ENCODE measurements around the gene STXBP4.

STXBP4 gene

DNA sequence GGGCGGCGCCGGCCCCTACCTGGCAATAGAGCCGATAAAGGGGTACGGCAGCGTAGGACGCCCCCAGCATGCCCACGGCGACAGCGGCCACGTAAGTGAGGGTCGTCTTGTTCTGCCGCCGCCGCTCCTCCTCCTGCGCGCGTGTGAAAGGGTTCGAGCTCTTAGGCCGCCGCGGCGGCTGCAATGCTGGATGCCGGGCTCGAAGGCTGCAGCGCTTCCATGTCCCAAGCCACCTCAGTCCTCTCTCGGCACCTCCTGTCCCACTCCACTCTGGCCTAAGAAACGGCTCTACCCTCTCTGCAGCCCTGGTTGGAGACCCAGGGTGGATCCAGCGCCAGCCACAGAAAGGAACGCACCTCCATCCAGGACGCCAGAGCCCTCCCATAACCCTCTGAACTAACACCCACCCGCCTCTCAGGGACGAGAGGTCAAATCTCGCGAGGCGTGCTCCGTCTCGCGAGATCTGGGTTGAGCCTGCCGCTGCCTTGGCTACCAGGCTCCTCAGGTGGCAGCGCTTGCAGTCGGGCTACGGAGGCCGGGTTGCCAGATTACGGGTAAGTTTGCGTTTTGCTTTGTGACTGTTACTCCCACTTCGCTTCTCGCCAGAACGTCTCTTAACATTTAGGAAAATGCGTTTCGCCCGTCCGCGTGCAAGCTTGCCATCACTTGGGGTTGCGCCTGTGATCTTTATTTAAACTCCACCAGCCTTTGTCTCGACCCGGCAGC is at the start of gene STXBP4, which contains the start of gene COX11:
Gene STXBP4 (plus strand): TSS at position 504 of the 726 bp plus-strand sequence. CDS start 17,455 bp downstream, outside the sequence.
Gene COX11 (minus strand): TSS at position 393 of the 726 bp plus-strand sequence. CDS start 8 bp downstream, at position 385.
- DNase-seq, result peak; percentile 89

GRCh38 chr17:54919425-54919824 is 49.1 kb upstream of the STXBP4 start:
- DNase-seq, result no peak

GRCh38 chr17:54920819-54921218 is 47.7 kb upstream of the STXBP4 start:
- DNase-seq, result no peak

DNA sequence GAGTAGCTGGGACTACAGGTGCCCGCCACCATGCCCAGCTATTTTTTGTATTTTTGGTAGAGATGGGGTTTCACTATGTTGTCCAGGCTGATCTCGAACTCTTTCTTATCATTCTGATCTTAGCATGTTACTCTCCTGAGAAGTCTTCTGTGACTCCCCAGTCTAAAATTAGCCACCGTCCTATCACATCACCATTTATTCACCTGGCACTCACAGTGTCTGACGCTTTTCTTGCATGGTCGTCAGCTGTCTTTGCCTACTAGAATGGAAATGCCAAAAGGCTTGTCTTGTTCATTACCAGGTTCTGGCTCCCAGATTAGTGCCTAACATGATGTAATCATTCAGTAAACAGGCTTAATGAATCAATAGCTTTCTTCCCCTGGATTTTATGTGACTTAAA is 44.2 kb upstream of the STXBP4 start:
- no peak for DNase-seq

DNA sequence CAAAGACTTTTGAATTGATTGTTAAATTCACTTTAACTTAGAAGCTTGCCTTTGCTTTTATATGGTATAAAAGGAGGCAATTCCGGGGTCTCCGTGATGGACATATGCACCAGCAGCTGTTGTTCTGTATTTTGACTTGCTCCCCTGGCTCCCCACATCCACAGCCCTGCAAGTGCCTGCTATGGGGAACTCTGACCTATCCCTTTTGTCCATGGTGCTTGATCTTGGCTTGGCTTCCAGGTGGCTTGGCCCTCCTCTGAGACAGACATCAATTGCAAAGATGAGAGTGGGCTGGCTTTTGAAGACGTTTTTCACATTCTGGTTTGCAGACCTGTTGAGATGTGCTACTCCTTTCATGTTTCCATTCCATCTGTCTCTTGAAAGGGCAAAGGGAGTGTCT is 41.0 kb upstream of the STXBP4 start:
- no peak for DNase-seq

DNA sequence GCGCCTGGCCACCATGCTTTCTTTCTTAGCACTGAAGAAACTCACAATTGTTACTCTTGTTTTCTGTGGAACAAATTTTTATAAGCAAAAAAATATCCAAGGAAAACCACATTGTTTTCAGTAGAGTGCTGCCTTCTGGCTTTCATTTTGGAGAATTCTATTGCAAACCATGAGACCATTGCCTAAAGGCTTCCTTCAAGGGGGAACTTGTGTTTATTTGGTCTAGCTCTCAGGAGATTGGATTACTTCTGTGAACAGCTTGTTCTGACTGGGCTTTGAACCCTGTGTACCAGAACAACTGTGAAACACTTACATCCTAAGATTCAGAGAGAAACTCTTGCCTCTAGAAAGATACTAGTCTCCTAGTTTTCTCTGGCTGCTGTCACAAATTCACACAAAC is 35.9 kb upstream of the STXBP4 start:
- DNase-seq, result no peak

DNA sequence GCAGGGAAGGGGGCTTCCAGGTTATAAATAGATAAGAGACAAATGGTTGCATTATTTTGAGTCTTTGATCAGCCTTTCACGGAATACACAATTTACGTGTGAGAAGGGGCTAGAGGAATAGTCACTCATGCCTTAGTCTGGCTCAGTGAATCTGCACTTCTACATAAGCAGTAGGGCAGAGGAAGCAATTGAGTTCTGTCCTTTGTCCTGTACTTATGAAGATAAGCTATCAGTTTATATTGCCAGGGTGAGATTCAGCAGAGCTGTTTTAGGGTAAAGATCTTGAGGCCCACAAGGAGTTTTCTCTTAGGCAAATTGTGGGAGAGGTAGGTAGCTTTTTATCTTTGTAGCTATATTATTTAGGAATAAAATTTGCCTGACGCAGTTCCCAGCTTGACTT is 34.6 kb upstream of the STXBP4 start:
- DNase-seq, result no peak

DNA sequence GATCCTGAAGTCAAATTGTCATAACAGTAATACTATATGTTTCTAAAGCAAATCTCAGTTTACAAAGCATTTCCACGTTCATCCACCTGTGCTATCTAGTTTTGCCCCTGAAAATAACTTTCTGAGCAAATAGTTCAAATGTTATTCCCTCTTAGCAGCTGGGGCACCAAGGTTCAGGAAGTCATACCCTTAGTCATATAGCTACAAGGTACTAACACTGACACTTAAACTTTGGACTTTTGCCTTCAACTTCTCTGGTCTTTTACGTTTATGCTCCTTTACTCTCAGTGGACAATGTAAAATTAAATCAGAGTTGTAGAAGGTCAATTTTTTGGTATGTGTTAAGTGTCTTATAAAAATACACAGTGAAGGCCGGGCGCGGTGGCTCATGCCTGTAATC is 33.1 kb upstream of the STXBP4 start:
- DNase-seq, result no peak

DNA sequence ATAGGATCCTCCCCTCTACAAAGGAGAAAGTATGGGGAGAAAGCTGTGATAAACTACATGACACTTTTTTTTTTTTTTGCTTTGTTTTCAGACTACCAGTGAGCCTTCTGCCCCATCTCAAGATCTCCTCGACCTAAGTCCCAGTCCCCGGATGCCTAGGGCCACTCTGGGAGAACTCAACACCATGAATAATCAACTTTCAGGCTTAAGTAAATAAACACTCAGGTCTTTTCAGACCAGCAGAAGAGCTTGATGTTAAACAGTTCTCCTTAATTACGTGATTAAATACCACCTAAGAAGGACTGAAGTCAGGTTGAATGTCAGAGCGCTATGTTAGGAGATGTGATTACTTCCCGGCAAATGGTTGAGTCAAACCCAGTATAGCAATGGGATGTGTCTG is 31.5 kb upstream of the STXBP4 start:
- DNase-seq, result no peak

DNA sequence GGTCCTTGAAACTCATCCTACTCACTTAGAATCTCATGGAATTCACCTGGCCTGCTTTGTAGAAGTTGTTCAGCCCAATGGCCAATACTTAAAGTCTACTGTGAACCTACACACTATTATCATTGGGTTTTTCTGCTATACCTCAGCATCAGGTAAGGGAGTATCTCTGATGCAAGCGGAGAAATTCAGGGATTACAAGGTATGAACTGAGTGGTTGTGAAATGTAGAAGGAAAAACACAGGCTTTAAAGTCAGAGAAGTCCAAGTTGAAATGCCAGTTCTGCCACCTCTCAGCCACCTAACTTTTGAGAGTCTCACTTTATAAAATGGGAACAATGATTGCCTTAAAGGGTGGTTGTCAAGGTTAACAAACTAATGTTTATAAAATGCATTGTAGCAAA is 31.1 kb upstream of the STXBP4 start:
- DNase-seq, result no peak

DNA sequence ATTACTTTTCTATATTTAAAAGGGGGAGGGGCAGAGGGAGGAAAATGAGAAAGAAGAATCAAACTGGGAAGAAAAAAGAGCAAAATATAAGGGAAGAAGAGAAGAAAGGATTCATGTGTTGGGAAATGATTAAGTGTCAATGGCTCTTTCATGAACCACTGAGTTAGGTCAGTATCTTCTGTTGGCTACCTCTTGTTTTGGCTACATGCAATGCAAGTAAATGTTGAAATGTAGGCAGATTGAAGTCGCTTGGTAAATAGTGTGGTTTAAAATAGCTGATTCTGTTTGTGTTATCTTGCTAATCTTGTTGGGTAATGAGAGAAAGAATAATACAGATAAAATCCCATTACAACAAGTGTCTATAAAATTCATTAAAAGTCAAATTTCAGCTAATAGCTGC is 27.3 kb upstream of the STXBP4 start:
- no peak for DNase-seq

- DNase-seq, result no peak
Measured at GRCh38 chr17:54944796-54945195, 23.8 kb upstream of the STXBP4 start.

DNA sequence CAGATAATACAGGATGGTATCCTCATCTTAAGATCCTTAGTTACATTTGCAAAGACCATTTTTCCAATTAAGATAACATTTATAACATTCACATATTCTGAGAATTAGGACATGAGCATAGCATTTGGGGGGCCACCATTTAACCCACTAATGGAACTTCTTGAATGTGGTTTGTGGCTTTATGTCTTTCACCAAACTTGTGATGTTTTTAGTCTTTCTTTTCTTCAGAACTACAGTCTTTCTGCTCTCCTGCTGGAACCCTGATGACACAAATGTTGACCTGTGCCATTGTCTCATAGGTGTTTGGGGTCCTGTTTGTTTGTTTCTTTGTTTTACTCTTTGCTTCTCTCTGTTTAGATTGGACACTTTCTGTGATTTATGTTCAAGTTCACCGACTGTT is 23.3 kb upstream of the STXBP4 start:
- DNase-seq, result no peak

DNA sequence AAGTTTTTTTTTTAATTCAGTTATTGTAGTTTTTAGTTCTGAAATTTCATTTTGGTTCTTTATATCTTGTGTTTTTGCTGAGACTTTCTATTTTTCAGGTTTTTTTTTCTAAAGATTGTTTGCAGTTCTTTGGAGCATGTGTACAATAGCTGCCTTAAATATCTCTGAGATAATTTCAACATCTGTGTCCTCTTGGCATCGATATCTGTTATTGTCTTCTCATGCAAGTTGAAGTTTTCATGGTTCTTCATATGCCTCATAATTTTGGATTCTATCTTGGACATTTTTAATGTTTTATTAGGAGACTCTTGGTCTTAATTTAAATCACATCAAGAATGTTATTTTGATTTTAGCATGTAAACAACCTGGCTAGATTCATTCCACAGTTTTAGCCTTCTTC is 22.9 kb upstream of the STXBP4 start:
- DNase-seq, result no peak

GRCh38 chr17:54947396-54947795 is 21.2 kb upstream of the STXBP4 start:
- DNase-seq, result no peak

GRCh38 chr17:54948380-54948779 is 20.2 kb upstream of the STXBP4 start:
- DNase-seq, result no peak

- no peak for DNase-seq
Measured at GRCh38 chr17:54950116-54950515, 18.4 kb upstream of the STXBP4 start.

DNA sequence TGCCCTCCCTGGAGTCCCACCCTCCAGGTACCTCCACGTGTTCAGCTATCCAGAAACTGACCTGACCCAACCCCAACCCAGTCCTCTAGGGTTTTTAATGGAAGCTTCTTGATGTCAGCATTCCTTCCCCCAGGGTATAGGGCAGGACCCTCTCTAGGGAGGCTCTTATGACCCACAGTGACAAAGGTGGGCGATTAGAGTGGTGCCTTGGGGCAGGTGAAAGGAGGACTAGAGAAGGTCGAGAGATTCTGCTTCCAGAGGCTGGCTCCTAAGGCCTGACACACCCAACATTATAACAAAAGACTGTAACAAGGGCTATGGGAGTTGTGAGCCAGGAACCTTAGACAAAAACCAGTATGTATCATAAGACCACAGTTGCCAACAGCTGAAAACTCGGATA is 17.3 kb upstream of the STXBP4 start:
- DNase-seq, result no peak

GRCh38 chr17:54956791-54957190 is 11.8 kb upstream of the STXBP4 start:
- no peak for DNase-seq

DNA sequence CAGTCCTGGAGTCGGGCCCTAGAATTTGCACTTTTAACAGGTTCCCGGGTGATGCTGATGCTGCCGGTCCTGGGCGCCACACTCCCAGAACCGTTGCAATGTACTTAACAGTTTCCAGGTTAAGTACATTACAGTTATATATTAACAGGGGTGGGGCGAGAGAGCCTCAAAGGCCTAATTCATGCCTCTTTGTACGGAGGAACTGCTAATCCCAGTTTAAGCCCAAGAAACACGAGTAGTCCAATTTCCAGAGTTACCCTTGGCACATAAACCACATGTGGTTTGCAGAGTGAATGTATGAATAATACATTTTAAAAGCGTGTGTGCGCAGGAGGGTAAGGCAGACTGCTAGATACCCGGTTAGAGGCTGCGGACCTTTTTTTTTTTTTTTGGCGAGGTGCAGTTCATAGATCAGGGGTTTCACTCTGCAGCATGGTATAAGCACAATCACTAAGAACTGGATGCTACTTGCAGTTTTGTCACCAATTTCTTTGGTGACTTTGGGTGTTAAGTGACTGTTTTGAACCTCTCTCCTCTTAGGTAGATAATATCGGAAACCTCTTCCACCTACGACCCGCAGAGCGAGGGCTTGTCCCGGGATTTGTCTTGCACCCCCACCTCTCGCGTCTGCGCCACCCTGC is 824 bp upstream of the STXBP4 start:
- peak; percentile 42 for DNase-seq

DNA sequence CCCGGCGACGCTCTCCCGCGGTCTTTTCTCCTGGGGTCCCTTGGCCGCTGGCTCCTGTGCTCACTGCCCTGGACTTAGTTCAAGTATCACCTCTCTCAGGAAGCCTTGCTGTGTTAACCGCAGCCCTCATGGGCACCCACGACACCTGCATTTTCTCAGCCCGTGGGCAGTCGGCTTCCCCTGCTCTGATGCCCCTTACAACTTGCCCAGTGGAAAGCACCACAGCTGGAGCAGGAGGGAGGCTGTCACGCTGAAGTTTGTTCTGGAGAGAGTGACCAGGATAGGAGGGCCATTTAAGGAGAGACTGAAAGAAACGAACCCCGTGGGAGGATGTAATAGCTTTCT is 395 bp downstream of the STXBP4 start:
- DNase-seq, result peak; percentile 16

GRCh38 chr17:54969658-54970572 is 1.4 kb downstream of the STXBP4 start:
- DNase-seq, result no peak

DNA sequence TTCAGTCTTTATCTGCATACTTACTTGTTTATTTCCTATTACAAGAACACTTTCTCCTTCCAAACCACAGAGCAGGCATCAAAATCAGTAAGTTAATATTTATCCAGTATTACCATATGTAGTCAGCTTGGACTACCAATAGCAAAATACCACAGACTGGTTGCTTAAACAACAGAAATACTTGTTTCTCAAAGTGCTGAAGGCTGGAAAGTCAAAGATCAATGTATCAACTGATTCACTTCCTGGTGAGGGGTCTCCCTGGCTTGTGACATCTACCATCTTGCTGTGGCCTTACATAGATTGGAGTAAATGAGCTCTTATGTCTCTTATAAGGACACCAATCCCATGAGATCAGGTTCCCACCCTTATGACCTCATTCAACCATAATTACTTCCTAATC is 2.6 kb downstream of the STXBP4 start:
- DNase-seq, result no peak

DNA sequence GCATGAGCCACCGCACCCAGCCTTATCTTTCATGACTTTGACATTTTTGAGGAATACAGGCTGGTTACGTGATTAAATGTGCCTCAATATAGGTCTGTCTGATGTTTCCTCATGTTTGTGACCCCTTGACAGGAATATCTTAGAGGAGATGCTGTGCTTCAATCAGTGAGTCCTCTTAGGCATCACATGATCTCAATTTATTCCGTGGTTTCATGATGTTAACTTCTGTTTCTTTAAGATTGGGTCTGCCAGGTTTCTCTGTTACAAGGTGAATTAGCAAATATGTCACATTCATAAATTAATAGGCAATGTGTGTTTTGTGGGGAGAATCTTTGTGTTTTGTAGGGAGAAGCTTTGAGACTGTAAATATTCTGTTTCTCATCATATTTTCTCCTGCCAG is 3.3 kb downstream of the STXBP4 start:
- no peak for DNase-seq

Measured in activated T-cell treated with anti-CD3 and anti-CD28 coated beads for 4 hours (primary cell).